Putamen (tissue), 1 donor: Measurements from ENCODE around the gene LRP1B.

ENCODE experiments used
- DNase-seq: peaks from one replicate; pipeline ENCODE4 v3.0.0-alpha.2; 2016; ENCODE audit warnings: low spot score

Gene LRP1B

DNA sequence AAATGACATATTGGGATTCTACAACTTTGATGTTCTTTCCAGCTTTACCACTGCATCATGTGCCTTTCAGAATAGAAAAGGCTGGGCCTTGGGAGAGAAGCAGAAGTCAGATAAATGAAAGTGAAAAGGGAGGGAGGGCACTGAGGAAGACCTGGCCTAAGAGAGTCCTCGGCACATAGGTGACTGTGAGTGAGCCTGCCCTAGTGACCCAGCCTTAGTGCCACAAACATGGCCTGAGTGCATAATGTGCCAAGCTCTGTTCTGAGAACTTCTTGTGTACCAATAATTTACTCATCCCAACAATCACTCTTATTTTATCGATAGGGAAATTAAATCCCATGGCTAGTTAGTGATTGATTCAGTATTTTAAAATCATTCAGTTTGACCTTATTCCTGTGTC lies 436.6 kb downstream of the LRP1B start:
- no peak for DNase-seq

DNA sequence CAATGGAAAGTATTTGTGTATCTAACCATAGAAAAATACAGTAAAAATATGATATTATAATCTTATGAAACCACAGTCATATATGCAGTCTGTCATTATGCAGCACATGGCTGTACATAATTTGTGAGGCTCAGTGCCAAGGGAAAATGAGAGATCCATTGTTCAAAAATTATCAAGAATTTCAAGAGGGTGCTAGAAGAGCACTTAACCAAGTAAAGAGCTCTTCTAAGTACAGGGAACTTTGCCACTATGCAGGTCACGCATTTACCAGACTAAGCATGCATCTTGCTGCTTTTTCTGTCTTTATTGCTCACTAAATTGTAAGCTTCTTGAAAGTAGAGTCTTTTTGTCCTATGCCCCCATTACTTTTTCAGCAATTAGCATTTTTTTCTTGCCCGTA lies 438.0 kb downstream of the LRP1B start:
- DNase-seq = no peak

DNA sequence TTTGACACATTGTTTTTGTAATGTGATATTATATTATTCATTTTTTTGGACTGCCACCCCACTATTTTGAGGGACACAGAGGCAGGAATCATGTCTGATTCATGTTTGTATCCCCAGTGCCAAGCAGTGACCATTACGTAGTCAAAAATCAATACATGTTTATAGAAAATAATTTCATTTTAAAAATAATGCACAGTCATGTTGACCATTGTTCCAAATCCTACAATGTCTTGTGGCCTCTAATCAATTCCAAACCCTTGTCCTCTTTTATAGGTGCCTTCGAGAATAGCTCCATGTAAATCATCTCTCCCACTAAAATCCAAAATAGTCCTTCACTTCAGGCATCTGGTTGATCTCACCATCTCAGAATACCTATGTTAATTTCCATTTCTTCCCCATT lies 454.7 kb downstream of the LRP1B start:
- no peak for DNase-seq

DNA sequence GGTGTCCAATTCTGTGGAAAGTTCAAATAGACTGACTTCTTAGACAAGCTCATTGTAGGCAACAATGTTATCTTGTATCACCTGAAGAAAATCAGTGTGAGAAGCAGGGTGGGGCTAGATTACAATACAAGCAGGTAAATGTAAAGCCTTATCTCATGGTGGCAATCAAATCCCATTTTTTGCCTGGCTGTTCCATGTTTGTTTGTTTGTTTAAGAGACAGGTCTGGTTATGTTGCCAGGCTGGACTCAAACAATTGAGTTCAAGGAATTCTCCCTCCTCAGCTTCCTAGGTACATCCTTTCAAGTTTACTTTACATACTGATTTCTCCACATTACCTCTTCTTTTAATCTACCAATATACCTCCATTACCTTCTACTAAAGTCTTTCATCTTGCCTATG lies 464.6 kb downstream of the LRP1B start:
- DNase-seq = no peak

DNA sequence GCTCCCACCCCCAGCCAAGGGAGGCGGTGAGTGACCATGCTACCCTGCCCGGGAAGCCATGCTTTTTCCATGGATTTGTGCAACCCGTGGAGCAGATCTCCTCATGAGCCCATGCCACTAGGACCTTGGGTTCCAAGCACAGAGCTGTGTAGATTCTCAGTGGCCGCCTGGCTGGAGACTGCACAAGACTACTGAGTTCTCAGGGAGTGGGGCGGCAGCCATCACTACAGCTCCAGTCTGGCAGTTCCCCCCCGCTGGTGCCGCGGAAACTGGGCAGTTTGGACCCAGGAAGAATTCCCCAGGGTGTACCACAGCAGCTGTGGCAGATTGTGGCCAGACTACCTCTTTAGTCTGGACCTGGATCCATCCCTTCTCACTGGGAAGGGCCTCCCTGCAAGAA lies 470.6 kb downstream of the LRP1B start:
- DNase-seq = no peak

DNA sequence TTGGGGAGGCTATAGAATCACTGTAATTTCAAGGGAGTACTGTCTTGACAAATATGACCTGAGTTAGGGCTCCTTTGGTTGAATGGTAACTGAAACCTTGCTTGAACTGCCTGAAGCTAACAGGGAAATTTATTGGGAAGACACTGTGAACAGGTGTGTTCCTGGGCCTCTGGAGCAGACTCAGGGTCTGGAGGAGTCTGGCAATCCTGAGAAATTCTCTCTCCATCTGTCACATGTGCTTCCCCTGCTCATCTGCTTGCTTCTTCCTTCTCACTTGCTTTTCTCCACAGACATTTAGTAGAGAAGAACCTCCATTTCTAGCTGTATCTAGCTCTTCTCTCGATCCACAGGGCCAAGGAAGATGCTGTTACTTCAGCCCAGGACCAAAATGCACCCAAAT lies 476.5 kb downstream of the LRP1B start:
- no peak for DNase-seq

DNA sequence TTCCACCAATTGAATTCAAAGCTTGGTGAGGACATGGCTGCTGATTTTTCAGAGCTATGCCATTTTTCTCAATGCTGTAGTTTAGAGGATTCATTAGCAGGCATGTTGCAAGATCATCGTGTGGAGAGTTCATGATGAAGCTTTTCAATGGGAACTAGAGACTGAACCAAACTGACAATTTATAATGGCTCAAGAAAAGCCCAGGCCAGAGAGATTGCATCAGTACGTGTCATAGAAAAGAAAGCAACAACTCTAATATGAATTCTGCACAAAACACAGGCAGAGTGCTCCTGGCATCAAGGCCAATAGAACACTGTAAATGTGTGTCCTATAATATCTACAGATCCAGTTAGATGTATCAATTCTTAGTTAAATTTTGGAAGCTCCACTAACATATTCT lies 477.6 kb downstream of the LRP1B start:
- no peak for DNase-seq

DNA sequence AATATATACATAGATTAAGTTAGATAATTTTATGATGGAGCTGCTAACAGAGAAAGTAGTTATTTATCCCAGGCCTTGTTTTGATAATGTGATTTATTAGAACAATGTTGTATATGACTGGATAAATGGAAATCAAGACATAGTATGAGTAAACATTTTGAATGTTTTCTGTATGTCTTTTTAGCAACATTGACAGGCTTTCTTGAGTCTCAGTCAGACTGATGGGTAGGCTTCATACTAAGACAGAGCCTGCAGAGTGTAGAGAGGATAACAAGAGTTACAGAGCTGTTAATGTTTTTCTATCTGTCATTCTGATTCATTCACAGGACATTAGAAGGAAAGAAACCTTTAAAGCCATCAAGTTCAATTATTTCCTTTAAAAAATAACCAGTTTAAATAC lies 478.5 kb downstream of the LRP1B start:
- DNase-seq = no peak

DNA sequence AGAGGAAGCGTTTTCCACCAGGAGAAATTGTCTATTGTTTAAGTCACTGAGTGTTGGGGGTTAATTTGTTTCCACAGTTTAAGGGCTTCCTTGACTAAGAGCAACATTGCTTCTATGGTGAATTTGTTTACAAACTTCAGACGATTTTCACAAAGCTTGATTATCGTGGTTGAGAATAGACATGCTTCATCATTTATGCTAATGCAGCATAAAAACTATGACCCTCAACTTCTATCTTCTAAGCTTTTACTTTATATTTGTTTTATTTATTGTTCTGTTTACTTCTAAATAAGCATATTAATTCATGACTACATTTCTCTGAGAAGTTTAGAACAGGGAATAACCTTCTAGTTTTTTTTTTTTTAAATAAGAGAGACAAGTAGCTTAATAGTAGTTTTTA lies 483.5 kb downstream of the LRP1B start:
- DNase-seq = no peak

DNA sequence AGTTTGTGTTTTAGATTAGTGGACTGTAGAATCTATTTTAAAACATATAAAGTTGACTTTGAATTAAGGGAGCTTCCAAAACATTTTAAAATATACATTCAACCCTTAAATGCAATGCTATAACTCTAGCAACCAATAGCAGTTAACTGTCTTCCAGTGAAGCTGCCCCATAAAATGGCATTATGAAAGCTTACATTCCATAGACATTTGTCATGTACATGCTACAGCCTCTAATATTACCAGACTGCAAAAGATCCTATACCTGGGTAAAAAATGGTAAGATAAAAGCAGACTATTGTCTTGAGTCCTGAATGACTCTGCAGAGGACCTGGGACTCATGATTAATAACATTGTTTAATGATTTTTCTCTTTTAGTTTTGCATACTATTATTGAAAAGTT lies 489.4 kb downstream of the LRP1B start:
- no peak for DNase-seq

DNA sequence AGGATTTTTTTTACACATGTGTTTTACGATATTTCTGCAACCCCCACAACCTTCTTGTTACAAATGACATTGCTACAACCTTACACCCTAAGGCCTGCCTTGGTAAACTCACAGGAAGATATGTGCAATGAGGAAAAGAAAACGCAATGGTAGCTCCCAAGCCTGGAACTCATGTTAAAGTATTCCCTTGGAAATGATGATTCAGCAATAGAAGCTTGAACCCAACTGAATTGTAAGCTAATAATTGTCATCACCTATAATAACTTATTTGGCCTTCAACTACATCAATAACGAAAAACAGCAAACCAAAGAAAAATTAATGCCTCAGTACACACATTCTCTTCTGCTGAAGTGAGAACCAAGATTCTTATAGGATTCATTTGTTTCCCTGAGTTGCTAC lies 491.0 kb downstream of the LRP1B start:
- no peak for DNase-seq

DNA sequence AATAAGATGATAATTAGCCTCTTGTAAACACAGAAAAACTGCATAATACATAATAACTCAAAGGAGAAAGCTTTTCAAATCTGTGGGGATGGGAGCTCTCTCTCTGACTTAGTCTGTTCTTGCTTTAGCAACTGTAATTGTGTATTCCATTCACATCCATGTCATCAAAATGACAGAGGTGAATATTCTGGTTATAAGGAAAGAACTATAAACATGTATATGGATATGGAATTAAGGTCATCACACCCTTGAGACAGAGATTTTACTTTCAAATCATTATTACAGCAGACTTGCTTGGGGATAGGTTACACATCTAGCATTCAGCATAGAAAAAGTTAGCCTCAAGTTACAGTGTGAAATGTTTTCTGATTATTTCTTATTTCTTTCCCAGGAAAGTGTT lies 497.7 kb downstream of the LRP1B start:
- DNase-seq = no peak

DNA sequence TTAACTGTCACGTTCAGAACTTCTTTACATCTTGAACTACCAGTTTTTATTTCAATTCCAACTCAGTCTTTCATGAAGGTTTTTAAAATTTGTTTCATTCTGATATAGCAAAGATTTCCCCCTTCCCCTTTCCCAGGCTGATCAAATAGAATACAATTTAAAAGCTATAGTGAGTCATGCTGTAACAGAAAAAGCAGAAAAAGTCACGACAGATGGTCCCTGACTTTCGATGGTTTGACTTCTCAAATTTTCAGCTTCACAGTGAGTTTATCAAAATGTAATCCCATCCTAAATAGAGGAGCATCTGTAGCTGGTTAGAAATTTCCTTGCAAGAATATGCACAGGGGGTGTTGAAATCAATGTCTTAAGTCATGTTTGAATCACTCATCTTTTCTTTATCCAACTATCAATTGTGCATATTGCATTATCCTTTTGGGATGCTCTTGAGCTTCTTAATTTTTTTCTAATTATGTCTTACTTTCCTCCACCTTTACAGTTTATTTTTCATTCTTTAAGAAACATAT lies 500.3 kb downstream of the LRP1B start:
- DNase-seq = no peak

DNA sequence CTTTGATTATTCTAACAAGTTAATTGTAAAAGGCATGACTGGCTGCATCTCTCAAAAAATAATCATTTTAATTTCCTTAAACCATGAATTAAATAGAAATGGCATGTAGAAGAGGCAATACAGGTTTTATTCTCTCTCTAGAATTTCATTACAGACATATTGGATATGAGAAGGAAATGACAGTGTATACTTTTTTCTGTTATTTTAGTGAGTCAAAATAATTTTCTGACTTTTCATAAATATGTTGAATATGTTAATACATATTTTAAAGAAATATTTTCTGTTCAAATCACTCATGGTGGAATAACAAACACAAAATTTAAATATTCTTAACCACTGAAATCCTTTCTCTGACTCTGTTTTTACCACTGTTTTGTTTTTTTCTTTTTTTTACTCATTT lies 510.4 kb downstream of the LRP1B start:
- DNase-seq = no peak

DNA sequence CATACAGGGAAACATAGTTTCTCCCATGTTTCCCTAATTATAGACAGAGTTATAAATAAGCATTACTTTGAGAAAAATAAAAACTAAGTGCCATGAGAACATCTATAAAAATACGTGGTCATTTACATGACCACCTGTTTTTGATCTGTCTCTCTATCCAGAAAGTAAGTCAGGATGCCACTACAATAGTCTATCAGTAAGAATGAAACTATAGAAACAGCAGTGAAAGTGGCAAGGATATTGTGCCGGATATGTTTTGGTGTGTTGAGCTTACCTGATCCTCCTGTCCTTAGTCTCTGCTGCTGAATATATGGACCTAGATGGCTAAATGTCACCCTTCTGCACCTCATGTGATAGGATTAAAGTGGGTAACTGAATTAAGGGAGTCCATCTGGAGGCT lies 512.4 kb downstream of the LRP1B start:
- DNase-seq = no peak

DNA sequence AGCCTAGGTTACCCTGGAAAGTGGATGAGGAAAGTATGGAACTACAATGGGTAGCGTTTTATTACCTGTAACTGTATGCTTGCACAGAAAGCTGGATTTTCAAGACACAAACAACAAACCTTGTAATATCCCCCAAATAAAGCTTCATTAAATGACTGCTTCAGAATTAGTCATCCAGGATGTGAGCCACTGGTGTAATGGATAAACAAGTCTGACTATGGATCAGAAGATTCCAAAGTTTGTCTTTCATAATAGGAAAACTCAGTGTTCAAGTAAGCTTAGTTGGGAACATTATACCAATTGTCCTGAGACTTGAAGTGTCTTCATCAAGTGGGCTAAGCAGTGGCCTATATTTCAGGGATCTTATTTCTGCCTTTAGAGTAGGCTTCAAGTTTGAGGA lies 518.8 kb downstream of the LRP1B start:
- DNase-seq = no peak

DNA sequence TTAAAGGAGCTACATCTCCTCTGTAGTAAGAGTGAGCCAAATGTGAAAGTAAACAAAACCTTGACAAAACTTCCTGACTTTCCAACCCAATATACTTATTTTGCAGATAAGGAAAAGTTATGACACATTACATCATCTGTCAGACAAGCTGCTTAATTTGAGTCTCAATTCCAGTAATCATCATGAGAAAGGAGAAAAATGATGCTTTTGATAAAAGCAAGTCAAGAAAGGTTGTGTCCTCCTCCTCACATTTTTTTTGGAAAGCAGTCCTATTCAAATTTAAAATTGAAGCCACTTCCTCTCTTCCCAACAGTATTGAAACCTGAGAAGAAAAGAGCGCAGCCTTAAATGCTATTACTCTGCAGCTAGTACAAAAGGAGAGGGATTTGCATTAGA lies 519.6 kb downstream of the LRP1B start:
- peak; percentile 34 for DNase-seq

DNA sequence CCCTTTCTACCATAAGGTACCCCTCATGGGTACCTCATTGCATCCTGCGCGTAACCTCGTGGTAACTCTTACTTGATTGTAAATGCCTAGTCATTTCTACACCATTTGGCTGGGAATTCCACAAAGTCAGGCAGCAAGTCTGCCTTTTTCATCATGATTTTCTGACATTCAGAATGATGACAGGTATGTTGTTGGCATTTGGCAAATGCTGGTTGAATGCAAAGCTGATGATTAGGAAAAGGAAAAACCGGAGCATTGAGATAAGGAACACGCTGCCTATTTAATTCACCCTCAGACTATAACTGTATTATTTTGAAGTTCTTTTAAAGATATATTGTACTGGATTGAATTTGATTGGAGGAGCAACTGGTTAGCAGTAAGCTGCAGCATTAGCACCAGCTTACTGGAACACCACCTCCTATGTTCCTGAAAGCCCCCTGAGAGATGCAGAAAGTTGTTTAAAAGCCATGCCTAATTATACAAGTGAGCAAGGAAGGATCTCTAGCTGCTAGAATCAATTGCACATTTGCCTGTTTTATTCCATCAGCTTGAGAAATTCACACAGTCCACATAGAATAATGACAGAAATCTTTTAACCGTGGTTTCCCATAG lies 520.1 kb downstream of the LRP1B start:
- peak; percentile 7 for DNase-seq

DNA sequence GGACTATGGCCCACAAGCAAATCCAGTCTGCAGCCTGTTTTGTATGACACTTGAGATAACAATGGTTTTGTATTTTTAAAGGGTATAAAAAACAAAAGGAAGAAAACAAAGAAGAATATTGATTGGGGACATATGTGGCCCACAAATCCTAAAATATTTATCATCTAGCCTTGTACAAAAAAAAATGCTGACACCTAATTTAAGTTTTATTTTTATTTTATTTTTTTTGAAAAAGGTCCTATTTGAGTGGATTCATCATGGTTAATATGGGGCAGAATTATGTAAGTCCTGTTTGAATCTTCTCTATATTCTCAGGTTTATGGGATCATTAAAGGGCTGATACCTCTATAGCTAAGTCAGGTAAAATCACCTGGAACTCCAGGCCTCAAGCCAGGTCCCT lies 525.7 kb downstream of the LRP1B start:
- DNase-seq = no peak

DNA sequence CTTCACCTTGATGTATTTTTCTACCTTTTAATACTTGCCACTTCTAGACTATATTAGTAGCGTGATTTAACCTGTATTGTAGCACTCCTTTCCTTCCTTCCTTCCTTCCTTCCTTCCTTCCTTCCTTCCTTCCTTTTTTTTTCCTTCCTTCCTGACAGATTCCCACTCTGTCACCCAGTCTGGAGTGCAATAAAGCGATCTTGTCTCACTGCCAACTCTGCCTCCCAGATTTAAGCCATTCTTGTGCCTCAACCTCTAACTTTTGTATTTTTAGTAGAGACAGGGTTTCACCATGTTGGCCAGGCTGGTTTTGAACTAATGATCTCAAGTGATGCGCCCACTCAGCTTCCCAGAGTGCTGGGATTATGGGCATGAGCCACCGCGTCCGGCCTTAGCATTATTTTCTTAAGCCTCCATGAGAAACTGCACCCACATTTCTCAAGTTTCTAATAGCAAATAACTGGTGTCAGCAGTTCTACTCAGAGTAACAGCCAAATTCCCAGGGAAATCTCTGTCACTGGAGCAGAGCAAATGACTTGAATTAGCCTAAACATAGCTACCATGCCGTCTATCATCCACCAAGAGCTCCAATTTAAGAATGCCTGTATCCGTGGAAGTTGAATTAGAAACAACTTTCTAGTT lies 529.2 kb downstream of the LRP1B start:
- no peak for DNase-seq

DNA sequence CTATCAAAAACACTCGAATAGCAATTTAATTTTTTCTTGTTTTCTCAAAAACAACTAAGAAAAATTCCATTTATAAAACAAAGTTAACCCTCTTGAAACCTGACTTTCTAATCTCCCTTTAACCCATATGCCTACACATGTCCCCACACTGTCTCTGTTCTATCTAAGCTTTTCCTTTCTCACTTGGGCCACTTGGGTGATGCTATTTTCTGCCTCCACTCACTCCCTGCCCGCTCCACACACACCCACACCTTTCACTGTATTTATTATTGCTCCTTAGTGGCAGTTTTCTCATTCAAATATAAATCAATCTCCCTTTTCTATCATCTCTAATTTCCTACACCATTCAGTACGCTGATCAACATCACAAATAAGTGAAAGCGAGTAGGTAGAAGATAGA lies 531.1 kb downstream of the LRP1B start:
- DNase-seq = no peak

DNA sequence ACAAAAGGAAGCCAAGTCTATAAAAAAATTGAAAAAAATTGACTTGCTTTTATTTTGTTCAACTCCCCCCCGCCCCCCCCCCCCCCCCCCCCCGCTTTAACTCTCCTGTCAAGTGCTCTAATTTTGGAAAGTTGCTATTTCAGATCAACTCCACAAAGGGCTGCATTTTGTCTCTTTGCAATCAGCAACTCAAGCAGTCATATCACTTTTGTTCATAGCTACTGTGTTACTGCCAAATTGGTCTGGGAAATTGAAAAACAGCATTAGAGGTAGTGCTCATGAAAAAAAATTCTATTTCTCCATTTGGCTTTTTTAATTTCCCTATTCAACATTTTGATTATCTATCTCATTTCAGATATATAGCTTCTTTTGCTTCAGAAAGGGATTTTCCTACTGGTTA lies 531.8 kb downstream of the LRP1B start:
- no peak for DNase-seq

DNA sequence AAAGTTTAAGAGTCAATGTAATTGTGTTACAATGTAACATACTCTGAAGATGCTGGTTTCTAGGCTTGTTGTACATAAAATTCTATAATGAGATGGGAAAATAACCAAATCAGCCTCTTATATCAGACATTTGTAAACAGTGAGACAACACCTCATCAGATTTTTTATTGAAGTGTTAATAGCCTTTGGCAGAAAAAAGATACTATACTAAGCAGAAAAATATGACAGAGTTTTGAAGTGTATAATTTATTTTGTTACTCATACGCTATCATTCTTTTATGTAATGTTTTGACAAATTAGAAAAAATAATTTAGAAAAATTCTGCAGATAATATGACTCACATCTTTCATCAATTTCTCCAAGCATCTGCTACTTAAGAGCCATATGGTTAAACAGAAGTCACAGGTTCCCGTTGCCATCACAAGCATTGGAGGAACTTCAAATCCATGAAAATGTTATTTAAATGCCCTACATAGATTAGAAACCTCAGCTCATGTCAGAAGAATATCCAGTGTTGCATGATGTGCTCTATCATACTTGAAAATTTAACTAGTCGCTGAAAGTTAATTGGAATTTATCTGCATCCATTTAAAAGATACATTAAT lies 535.4 kb downstream of the LRP1B start:
- no peak for DNase-seq

DNA sequence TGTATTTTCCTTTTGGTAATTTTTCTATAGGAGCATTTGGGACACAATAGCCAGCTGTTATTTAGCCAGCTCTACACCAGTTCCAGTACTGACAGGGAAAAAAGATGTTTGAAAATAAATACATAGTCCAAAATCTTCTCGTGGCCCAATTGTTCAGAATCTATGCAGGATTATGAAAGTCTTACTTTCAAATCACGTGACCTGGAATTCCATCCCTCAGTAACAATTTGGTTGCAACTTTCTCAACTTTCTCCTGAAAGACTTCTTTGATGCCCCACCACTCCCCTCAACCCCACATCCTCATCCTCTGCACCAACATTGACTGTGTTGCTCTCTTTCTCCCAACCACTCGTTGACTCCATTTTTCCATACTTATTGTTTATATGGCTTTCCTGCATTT lies 539.0 kb downstream of the LRP1B start:
- DNase-seq = no peak
